SH-SY5Y (cell line): ENCODE measurements around the gene ATP2B2.

ENCODE experiments used
- GATA2 ChIP-seq: IDR thresholded peaks from 2 replicates; pipeline ENCODE4 v1.6.1; 2011; ENCODE audit warnings: mild to moderate bottlenecking, low read depth, low read length
- GATA3 ChIP-seq: IDR thresholded peaks from 2 replicates; pipeline ENCODE4 v1.6.1; 2011; ENCODE audit warnings: low read depth, mild to moderate bottlenecking, low read length, moderate library complexity

The ATP2B2 gene

DNA sequence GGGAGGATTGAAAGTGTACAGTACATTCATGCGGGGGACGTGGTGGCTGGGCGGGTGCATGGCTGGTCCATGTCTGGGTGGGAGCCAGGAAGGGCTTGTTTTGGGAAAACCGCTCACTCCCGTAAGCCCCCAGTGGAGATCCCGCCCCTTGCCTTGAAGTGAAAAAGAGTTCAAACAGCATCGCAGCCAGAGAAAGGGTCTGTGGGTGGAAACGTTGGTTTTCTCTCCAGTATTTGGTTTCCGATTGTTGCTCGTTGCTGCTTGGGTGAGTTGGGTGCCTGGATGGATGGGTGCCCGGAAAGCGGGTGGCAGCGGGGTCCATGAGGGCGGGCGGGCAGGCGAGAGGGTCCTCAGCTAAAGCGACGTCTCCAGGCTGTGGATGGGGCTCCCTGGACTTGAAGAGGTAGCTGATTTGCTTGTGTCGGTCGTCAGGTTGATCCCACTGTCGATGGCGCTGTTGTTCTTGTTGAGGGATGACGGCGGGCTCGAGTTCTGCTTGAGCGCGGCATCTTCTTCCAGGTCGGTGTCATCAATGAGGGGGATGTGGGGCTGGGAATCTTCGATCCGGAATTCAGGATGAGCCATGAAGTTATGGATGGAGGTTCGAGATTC is 176.8 kb downstream of the ATP2B2 start:
- TF ChIP-seq GATA3, result no peak
- no peak for TF ChIP-seq GATA2

DNA sequence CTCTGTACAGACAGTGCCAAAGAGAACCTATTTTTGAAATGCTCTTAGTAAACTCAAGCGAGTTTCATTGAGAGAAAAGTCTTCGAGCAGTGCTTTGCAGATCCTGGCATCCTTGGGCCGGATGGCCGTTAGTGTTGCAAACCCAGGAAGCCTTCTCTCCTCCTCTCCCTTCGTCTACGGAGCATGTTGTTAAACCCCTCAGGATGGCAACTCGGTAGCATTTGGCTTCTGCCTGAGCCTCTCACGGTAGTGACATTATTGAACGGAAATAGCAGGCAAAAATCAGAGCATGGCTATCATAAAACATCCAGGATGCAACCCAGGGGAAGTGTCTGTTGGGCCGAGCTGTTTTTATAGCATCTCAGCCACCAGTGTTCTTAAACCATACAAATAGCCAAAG is 177.8 kb downstream of the ATP2B2 start:
- no peak for TF ChIP-seq GATA3
- TF ChIP-seq GATA2, result no peak

DNA sequence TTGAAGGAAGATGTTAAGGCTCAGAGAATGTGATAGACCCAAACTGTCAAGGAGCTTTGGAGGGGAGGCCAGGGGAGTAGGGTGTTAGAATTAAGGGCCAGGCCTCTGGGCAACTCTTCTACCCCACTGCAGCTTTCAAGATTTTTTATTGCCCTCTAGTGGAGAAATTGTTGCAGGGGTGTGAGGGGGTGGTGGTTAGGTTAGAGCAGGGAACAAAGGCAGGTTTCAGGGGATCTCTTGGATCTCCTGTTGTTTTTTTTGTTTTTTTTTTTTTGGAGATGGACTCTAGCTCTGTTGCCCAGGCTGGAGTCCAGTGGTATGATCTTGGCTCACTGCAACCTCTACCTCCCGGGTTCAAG is 183.1 kb downstream of the ATP2B2 start:
- TF ChIP-seq GATA2 (no peak), GATA3 (no peak)

DNA sequence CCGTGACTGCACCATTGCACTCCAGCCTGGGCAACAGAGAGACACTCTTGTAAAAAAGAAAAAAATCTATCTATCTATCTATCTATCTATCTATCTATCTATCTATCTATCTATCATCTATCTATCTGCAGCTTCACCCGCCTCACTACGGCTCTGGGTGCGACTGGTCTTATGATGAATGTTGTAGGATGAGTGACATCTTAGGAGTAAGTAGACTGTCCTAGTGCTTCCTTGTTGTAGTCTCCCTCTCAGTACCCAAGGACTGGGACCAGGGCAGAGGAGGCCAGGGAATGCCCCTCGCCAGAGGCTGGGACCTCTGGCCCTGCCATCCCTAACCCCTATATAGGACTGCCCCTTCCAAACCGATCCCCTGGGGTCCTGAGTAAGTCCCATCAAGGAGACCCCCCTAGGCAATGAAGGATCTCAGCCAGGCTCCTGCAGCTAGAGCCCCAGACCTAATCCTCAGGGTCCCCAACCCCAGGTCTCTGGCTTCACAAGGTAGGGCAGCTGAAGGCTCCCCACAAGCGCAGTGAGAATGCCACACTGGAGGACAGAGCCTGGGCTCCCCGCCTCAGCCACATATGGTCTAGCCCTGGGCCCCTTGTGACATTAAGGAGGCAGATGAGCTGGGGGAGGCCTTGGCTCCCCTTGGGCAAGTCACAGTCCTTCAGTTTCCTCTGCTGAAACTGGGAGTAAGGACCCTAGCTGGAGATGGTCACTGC is 183.6 kb downstream of the ATP2B2 start:
- TF ChIP-seq GATA3, result no peak
- TF ChIP-seq GATA2, result no peak

DNA sequence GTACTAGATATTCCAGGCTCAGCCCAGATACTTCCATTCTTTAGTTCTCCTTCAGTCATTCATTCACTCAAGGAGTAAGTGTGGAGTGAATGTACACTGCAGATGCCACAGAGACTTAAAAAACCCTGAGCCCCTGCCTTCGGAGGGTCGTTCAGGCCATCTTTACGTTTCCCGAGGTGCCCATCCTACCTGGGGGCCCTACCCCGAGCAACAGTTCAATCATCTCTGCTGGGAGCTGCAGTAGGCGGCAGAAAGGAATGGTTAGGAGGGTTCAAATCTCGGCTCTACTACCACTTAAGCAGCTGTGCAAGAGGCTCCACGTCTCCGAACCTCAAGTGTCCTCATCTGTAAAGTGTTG is 185.1 kb downstream of the ATP2B2 start:
- no peak for TF ChIP-seq GATA2
- no peak for TF ChIP-seq GATA3

DNA sequence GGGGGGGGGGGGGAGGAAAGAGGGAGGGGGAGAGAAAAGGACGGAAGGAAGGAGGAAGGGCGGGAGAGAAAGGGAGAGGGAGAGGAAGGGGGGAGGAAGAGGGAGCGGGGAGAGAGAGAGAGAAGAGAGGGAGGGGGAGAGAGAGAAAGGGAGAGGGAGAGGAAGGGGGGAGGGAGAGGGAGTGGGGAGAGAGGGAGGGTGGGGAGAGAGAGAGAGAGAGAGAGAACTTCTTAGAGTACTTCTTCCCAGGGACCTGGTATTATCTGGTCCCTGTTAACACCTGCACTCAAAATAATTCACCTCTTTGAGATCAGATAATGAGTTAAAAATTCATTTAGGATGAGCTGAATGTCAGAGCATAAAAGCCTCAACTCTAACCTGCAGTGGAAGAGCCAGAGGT is 185.6 kb downstream of the ATP2B2 start:
- TF ChIP-seq GATA2 (no peak), GATA3 (no peak)

DNA sequence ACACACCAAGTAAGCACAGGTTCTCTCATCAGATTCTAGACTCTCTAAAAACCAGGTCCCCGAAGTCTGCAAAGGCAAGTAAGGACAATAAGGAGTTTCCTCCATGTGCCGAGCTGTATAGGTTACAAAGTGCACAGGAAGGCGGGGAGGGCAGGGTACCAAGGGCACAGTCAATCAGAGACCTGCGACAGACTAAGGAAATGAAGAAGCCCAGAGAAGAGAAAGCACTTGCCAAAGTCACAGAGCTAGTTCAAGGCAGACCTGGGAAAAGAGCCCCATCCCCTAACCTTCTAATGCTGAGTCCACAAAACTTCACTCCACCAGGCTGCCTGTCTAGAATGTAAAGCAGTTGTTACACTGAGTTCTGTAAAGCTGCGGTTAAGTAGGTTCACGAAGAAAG is 186.1 kb downstream of the ATP2B2 start:
- TF ChIP-seq GATA2, result no peak
- TF ChIP-seq GATA3, result no peak

DNA sequence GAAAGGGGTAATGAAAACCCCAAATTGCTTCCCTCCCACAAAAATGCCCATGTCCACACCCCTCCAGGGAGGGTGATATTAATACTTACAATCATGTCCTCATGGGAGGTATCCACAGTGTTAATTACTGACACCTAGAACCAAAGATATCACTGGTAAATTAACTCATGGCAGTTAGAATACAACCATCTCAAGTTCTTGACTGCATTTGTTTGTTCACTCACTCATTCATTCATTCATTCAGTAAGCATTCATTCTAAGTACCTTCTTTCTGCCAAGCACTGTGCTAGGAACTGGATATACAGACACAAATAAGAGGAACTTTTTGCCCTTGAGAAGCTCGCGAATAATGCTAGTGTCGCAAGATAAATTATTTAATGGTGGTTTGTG is 187.4 kb downstream of the ATP2B2 start:
- TF ChIP-seq GATA3 (no peak), GATA2 (no peak)

DNA sequence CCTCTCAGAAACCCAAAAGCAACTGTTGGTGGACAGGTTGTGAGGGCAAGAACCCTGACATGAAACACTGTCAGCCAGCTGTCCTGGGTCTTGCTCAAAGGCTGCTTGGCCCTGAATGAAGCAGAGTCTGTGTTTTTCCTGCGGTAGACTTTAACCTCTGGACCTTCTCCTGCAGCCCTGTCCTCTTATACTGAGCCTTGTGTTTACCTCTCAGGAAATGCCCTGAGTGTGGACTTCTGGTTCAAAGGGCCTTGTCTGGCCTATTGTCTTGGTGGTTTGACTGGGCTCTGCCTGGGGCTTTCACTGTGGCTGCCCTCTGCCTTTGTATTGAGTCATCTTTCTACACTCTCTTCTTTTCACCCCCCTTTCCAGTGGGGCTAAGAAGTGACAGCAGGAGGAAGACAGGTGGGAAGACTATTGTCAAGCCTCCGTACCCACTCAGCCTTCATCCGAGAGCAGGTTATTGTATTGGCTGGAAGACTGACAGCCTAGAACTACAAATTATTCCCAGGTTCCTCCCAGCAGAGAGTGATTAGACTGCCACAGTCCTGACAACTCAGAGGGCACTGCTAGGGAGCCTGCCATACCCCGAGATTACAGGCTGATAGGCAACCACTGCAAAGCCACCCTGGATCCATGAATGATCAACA is 187.9 kb downstream of the ATP2B2 start:
- no peak for TF ChIP-seq GATA3

DNA sequence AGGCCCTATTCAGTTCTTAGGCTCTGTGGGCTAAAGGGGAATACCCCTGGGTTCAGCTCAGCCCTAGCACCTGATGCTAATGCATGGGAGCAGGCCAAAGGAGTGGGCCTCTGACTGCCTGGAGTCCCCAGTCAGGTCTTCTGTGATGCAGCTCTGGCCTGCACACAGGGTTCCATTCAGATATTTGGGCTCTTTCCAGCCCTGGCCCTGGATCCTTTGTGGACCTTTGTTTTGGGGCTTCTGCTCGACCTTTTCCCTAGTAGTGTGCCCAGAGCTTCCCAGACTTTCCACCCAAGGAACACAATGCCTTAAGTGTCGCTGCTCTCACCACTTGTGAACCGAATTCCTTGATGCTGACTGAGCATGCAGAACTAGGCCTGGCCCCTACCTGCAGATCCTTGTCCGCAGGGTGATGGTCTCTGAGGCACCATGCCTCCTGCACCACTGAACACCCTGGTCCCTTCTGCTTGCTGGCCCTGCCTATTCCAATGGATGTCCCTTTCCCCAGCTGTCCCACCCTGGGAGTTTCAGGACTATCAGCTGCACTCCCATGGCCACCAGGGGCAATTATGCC is 189.5 kb downstream of the ATP2B2 start:
- TF ChIP-seq GATA3 (no peak), GATA2 (no peak)

DNA sequence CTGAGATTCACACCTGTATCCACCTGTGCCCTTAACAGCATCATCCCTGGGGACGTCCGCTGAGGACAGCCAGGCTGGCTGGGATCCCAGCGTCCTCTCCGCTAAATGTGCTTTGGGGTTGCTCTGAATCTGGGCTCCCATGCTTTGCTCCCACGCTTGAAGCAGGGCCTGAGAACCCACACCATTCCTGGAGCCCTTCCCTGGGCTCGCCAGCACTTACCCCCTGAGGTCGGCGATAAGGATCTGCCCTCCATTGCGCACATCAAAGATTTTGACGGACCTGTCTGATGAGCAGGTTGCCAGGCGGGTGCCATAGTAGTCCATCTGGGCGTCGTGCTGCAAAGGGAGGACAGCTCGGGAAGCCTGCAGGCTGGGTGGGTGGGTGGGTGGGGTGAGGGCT is 190.3 kb downstream of the ATP2B2 start:
- no peak for TF ChIP-seq GATA3
- no peak for TF ChIP-seq GATA2

DNA sequence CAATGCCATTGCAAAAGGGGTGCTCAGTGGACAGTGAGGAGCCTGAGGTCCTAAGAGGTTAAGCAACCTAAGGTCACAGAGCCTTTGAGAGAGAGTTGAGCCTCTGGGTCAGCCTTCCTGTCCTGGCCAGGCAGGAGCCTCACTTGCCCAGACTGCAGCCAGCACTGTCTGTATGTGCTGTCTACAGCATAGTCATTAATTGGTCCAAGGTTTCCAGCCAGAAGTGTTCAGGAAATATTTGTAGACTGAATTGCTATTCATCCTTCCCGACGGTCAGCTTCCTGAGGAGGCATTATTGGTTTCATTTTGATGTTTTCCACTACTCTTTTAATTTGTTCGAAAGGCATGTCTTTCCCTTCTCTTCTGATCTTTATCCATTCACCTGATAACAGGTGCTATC is 192.5 kb downstream of the ATP2B2 start:
- TF ChIP-seq GATA3, result no peak
- TF ChIP-seq GATA2, result no peak

DNA sequence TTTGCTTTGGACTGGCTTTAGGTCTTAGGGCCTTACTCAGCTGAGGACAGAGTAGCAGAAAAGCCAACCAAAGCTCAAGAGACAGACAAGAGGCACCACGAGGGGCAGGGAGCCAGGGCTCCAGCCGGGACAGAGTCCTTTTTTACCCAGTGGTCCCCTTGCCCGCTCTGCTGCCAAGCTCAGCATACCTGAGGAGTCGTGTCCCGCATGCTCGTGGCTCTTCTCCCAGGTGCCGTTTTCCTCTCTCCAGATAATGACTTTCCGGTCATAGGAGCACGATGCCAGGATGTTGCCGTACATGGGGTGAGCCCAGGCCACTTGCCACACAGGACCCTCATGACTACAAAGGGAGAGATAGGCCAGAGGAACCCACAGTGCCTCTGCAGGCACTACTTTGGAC is 193.0 kb downstream of the ATP2B2 start:
- TF ChIP-seq GATA2 (no peak), GATA3 (no peak)

DNA sequence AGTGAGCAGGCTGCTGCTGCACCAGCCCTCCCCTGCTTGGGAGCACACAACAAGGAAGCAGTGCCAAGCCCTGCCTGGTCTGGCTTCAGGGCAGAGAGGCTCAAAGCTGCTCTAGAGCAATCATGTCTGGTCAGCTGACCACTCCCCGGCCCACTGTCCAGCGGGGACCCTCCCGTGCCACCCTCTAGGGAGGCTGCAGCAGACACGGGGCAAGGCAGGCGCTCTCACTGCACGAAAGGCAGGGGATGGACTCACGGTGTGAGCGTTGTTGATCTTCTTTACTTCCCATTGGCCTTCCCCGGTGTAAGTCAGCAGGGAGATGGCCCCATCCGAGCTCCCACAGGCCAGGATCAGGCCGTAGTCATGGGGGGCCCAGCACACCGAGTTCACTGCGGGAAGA is 193.7 kb downstream of the ATP2B2 start:
- no peak for TF ChIP-seq GATA2

DNA sequence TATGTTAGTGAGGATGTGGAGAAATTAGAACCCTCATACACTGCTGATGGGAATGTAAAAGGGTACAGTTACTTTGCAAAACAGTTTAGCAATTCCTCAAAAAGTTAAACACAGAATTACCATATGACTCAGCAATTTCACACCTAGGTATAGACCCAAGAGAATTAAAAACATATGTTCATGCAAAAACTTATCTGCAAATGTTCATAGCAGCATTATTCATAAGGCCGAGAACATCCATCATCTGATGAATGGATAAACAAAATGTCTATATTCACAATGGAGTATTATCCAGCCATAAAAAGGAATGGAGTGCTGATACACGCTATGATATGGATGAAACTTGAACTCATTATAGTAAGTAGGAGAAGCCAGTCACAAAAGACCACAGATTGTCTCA is 194.8 kb downstream of the ATP2B2 start:
- no peak for TF ChIP-seq GATA3
- no peak for TF ChIP-seq GATA2

DNA sequence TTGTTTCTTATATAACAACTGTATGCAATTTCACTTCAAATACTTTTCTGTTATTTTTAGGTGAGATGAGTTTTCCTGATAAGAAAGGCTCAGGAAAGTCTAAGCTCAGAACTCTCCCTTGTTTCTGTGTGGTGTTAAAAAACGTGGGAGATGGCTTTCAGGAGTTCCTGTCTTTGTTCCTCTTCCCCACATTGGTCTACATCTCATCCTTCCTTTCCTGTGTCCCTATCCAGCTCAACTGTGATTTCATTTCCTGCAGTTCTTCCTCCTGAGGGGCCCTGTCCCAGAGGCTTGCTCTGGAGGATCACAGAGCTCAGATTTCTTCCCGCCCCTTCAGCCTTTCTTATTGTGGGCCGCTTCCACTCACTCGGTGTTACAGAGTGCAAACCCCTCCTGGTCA is 195.7 kb downstream of the ATP2B2 start:
- TF ChIP-seq GATA3 (no peak), GATA2 (no peak)
